Nephron (organoid): ENCODE measurements around the gene CDC123.
"Not testable (repeated sequence)": the region's sequence is repeated elsewhere in the genome, so short reads cannot be mapped to it uniquely, and the experiment has no call there.

ENCODE experiments used
- H3K27ac Mint-ChIP-seq, 3 experiments: 2 replicates each; pipeline ENCODE4 v1.8.0; 2020; ENCODE audit warnings: mixed read lengths in 3 of 3, mild to moderate bottlenecking in 2 of 3, moderate library complexity in 1 of 3
- H3K27me3 Mint-ChIP-seq: 2 replicates; pipeline ENCODE4 v1.8.0; 2021; ENCODE audit warnings: low read depth, mild to moderate bottlenecking, moderate library complexity, mixed read lengths
- H3K36me3 Mint-ChIP-seq: 2 replicates; pipeline ENCODE4 v1.8.0; 2020; ENCODE audit warnings: low read depth, mixed read lengths
- H3K4me1 Mint-ChIP-seq: 2 replicates; pipeline ENCODE4 v1.8.0; 2020; ENCODE audit warnings: mixed read lengths
- H3K4me3 Mint-ChIP-seq, 3 experiments: 2 replicates each; pipeline ENCODE4 v1.8.0; 2020; ENCODE audit warnings: mild to moderate bottlenecking in 3 of 3, mixed read lengths in 3 of 3, moderate library complexity in 2 of 3
- H3K9me3 Mint-ChIP-seq: 2 replicates; pipeline ENCODE4 v1.8.0; 2020; ENCODE audit warnings: mixed read lengths
- TF ChIP-seq, protein P1 (sequence below), 3 experiments: fragments of 200-600 bp; sonication (generic); IDR thresholded peaks; one replicate each; pipeline ENCODE4 v1.5.0; 2021; ENCODE audit warnings: antibody characterized with exemption in 3 of 3; ENCODE audit not compliant: unreplicated experiment in 3 of 3

Gene CDC123

GRCh38 chr10:12279281-12279680 lies 83.3 kb downstream of the CDC123 start:
- H3K27me3 Mint-ChIP-seq: no peaks in the 10 kb centered on the region
- no peaks in the 10 kb centered on the region for H3K4me1 Mint-ChIP-seq
- TF ChIP-seq, protein P1, sequence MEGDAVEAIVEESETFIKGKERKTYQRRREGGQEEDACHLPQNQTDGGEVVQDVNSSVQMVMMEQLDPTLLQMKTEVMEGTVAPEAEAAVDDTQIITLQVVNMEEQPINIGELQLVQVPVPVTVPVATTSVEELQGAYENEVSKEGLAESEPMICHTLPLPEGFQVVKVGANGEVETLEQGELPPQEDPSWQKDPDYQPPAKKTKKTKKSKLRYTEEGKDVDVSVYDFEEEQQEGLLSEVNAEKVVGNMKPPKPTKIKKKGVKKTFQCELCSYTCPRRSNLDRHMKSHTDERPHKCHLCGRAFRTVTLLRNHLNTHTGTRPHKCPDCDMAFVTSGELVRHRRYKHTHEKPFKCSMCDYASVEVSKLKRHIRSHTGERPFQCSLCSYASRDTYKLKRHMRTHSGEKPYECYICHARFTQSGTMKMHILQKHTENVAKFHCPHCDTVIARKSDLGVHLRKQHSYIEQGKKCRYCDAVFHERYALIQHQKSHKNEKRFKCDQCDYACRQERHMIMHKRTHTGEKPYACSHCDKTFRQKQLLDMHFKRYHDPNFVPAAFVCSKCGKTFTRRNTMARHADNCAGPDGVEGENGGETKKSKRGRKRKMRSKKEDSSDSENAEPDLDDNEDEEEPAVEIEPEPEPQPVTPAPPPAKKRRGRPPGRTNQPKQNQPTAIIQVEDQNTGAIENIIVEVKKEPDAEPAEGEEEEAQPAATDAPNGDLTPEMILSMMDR (IDR thresholded peaks at IDR 0.05; ENCODE audit: unreplicated experiment in 3 of 3): no peak

DNA sequence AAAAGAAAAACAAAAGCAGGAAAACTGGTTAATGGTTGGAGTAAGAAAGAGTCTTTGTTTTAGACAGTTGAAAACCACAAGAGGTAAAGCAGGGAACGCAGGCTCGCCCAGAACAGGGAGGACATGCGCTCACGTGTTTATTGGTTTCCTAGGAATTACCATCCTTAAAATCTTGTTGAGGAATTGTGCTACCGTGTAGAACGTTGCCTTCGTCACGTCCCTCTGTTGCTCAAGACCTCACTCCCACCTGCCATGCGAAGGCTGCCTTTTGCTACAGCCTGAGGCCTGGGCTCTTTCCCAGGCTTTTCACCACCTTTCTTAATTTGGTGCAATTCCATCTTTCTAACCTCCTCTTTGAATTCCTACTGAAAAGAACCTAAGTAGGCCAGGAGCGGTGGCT lies 91.8 kb downstream of the CDC123 start:
- H3K4me3 Mint-ChIP-seq: no peak overlapping the region
- TF ChIP-seq, protein P1 (IDR thresholded peaks at IDR 0.05; ENCODE audit: unreplicated experiment in 3 of 3): no peak
- no peak overlapping the region for H3K27ac Mint-ChIP-seq

More at GRCh38 chr10:12279281-12279680, 83.3 kb downstream of the CDC123 start:
- H3K27ac Mint-ChIP-seq: no peak overlapping the region
- H3K9me3 Mint-ChIP-seq: peaks cover 5% of the 10 kb centered on the region
- H3K4me3 Mint-ChIP-seq: no peak overlapping the region
- H3K36me3 Mint-ChIP-seq: no peaks in the 10 kb centered on the region

GRCh38 chr10:12297784-12298183 lies 101.8 kb downstream of the CDC123 start:
- not testable (repeated sequence) for H3K9me3 Mint-ChIP-seq, H3K36me3 Mint-ChIP-seq, H3K27me3 Mint-ChIP-seq, H3K27ac Mint-ChIP-seq, H3K4me3 Mint-ChIP-seq, H3K4me1 Mint-ChIP-seq

More for the DNA sequence above, 91.8 kb downstream of the CDC123 start:
- peaks cover 5% of the 10 kb centered on the region for H3K9me3 Mint-ChIP-seq
- H3K27me3 Mint-ChIP-seq: peaks cover 11% of the 10 kb centered on the region
- no peaks in the 10 kb centered on the region for H3K36me3 Mint-ChIP-seq
- no peaks in the 10 kb centered on the region for H3K4me1 Mint-ChIP-seq

DNA sequence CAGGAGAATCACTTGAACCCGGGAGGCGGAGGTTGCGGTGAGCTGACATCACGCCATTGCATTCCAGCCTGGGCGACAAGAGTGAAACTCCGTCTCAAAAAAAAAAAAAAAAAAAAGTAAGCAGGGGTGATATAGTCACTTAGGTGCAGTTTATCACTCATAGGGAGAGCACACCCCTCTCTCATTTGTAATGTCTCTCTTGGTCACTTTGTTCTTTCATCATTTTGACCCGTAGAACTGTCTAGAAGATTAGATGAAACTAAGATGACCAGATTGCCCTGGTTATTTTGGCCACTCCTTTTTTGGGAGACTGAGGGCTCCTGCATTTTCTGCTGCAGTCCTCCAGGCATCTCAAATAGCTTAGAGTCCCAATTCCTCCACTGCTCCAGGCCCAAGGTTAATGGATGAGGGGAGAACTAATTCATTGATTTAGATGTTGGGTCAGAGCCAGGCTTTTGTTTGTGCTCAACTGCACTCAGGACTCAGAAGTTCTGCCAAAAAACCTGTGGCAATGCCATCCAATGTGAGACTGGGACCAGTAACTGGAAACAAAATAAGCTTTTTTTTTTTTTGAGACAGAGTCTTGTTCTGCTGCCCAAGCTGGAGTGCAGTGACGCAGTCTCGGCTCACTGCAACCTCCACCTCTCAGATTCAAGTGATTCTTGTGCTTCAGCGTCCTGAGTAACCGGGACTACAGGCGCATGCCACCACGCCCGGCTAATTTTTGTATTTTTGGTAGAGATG lies 103.4 kb downstream of the CDC123 start:
- Mint-ChIP-seq H3K27ac (no peak overlapping the region), H3K4me3 (no peak overlapping the region), H3K9me3 (no peaks in the 10 kb centered on the region), H3K36me3 (no peaks in the 10 kb centered on the region), H3K27me3 (no peaks in the 10 kb centered on the region), H3K4me1 (no peaks in the 10 kb centered on the region)
- TF ChIP-seq, protein P1 (IDR thresholded peaks at IDR 0.05; ENCODE audit: unreplicated experiment in 3 of 3): no peak
